ENCODE measurements around the gene GEMIN8.

The GEMIN8 gene

GRCh38 chrX:14029425-14030173 lies at the start of gene GEMIN8:
Gene GEMIN8, minus strand, starts transcription at chrX:14029892. Its CDS starts 8,414 bp downstream, at chrX:14021478.
- Histone ChIP-seq H3K27me3 (ENCODE audit: control insufficient read depth in 1 of 2, insufficient read depth in 2 of 2, low read length in 2 of 2) (peaks cover 0 to 8% of the 10 kb centered on the region in 2 donors), H3K4me3 (ENCODE audit: low read length in 2 of 2) (peak within 1 kb of the TSS; percentile 84 to 86), H3K36me3 (ENCODE audit: control insufficient read depth in 2 of 2, insufficient read depth in 2 of 2, low read length in 2 of 2) (no peaks in the 10 kb centered on the region), H3K9ac (ENCODE audit: low read length in 2 of 2) (peak within 1 kb of the TSS; percentile 79 to 84), H3K4me1 (ENCODE audit: control insufficient read depth, insufficient read depth, low read length) (no peaks in the 10 kb centered on the region), H3K27ac (ENCODE audit: low read length) (peak within 1 kb of the TSS; percentile 67), H3K9me3 (ENCODE audit: control insufficient read depth in 2 of 2, low read length in 2 of 2) (no peaks in the 10 kb centered on the region)

- H3K9ac ChIP-seq (ENCODE audit: low read length in 2 of 2), result no peak overlapping the region
- H3K27ac ChIP-seq (ENCODE audit: low read length), result no peak overlapping the region
- no peak overlapping the region for H3K4me3 ChIP-seq (ENCODE audit: low read length in 2 of 2)
- no peaks in the 10 kb centered on the region for H3K4me1 ChIP-seq (ENCODE audit: control insufficient read depth, insufficient read depth, low read length)
- H3K36me3 ChIP-seq (ENCODE audit: control insufficient read depth in 2 of 2, insufficient read depth in 2 of 2, low read length in 2 of 2), result no peaks in the 10 kb centered on the region
- H3K9me3 ChIP-seq (ENCODE audit: control insufficient read depth in 2 of 2, low read length in 2 of 2), result no peaks in the 10 kb centered on the region
- peaks cover 0 to 3% of the 10 kb centered on the region in 2 donors for H3K27me3 ChIP-seq (ENCODE audit: control insufficient read depth in 1 of 2, insufficient read depth in 2 of 2, low read length in 2 of 2)
Measured at GRCh38 chrX:14076639-14077038, 46.9 kb upstream of the GEMIN8 start.

GRCh38 chrX:14073556-14073955 lies 43.9 kb upstream of the GEMIN8 start:
- Histone ChIP-seq H3K9ac (ENCODE audit: low read length in 2 of 2) (no peak overlapping the region), H3K4me1 (ENCODE audit: control insufficient read depth, insufficient read depth, low read length) (no peaks in the 10 kb centered on the region), H3K36me3 (ENCODE audit: control insufficient read depth in 2 of 2, insufficient read depth in 2 of 2, low read length in 2 of 2) (no peaks in the 10 kb centered on the region), H3K9me3 (ENCODE audit: control insufficient read depth in 2 of 2, low read length in 2 of 2) (no peaks in the 10 kb centered on the region), H3K4me3 (ENCODE audit: low read length in 2 of 2) (no peak overlapping the region), H3K27me3 (ENCODE audit: control insufficient read depth in 1 of 2, insufficient read depth in 2 of 2, low read length in 2 of 2) (no peaks in the 10 kb centered on the region), H3K27ac (ENCODE audit: low read length) (peak overlapping the region; percentile 37)

GRCh38 chrX:14073071-14073470 lies 43.4 kb upstream of the GEMIN8 start:
- Histone ChIP-seq H3K9me3 (ENCODE audit: control insufficient read depth in 2 of 2, low read length in 2 of 2) (no peaks in the 10 kb centered on the region), H3K36me3 (ENCODE audit: control insufficient read depth in 2 of 2, insufficient read depth in 2 of 2, low read length in 2 of 2) (no peaks in the 10 kb centered on the region), H3K4me3 (ENCODE audit: low read length in 2 of 2) (no peak overlapping the region), H3K9ac (ENCODE audit: low read length in 2 of 2) (no peak overlapping the region), H3K27me3 (ENCODE audit: control insufficient read depth in 1 of 2, insufficient read depth in 2 of 2, low read length in 2 of 2) (no peaks in the 10 kb centered on the region), H3K27ac (ENCODE audit: low read length) (no peak overlapping the region), H3K4me1 (ENCODE audit: control insufficient read depth, insufficient read depth, low read length) (no peaks in the 10 kb centered on the region)

- H3K27ac ChIP-seq (ENCODE audit: low read length), result no peak overlapping the region
- H3K4me1 ChIP-seq (ENCODE audit: control insufficient read depth, insufficient read depth, low read length), result no peaks in the 10 kb centered on the region
- no peaks in the 10 kb centered on the region for H3K9me3 ChIP-seq (ENCODE audit: control insufficient read depth in 2 of 2, low read length in 2 of 2)
- H3K27me3 ChIP-seq (ENCODE audit: control insufficient read depth in 1 of 2, insufficient read depth in 2 of 2, low read length in 2 of 2), result peaks cover 0 to 2% of the 10 kb centered on the region in 2 donors
- no peaks in the 10 kb centered on the region for H3K36me3 ChIP-seq (ENCODE audit: control insufficient read depth in 2 of 2, insufficient read depth in 2 of 2, low read length in 2 of 2)
- H3K4me3 ChIP-seq (ENCODE audit: low read length in 2 of 2), result no peak overlapping the region
- no peak overlapping the region for H3K9ac ChIP-seq (ENCODE audit: low read length in 2 of 2)
Measured at GRCh38 chrX:14065800-14066199, 36.1 kb upstream of the GEMIN8 start.

GRCh38 chrX:14064626-14065432 lies 35.1 kb upstream of the GEMIN8 start:
- no peaks in the 10 kb centered on the region for H3K36me3 ChIP-seq (ENCODE audit: control insufficient read depth in 2 of 2, insufficient read depth in 2 of 2, low read length in 2 of 2)
- H3K9ac ChIP-seq (ENCODE audit: low read length in 2 of 2), result no peak overlapping the region
- no peaks in the 10 kb centered on the region for H3K9me3 ChIP-seq (ENCODE audit: control insufficient read depth in 2 of 2, low read length in 2 of 2)
- H3K4me1 ChIP-seq (ENCODE audit: control insufficient read depth, insufficient read depth, low read length), result no peaks in the 10 kb centered on the region
- peaks cover 0 to 2% of the 10 kb centered on the region in 2 donors for H3K27me3 ChIP-seq (ENCODE audit: control insufficient read depth in 1 of 2, insufficient read depth in 2 of 2, low read length in 2 of 2)
- H3K4me3 ChIP-seq (ENCODE audit: low read length in 2 of 2), result no peak overlapping the region
- H3K27ac ChIP-seq (ENCODE audit: low read length), result no peak overlapping the region

- no peak overlapping the region for H3K9ac ChIP-seq (ENCODE audit: low read length in 2 of 2)
- no peaks in the 10 kb centered on the region for H3K9me3 ChIP-seq (ENCODE audit: control insufficient read depth in 2 of 2, low read length in 2 of 2)
- H3K36me3 ChIP-seq (ENCODE audit: control insufficient read depth in 2 of 2, insufficient read depth in 2 of 2, low read length in 2 of 2), result no peaks in the 10 kb centered on the region
- peaks cover 0 to 2% of the 10 kb centered on the region in 2 donors for H3K27me3 ChIP-seq (ENCODE audit: control insufficient read depth in 1 of 2, insufficient read depth in 2 of 2, low read length in 2 of 2)
- no peak overlapping the region for H3K4me3 ChIP-seq (ENCODE audit: low read length in 2 of 2)
- H3K27ac ChIP-seq (ENCODE audit: low read length), result no peak overlapping the region
- no peaks in the 10 kb centered on the region for H3K4me1 ChIP-seq (ENCODE audit: control insufficient read depth, insufficient read depth, low read length)
Measured at GRCh38 chrX:14062524-14062923, 32.8 kb upstream of the GEMIN8 start.

GRCh38 chrX:14056206-14056605 lies 26.5 kb upstream of the GEMIN8 start:
- H3K27me3 ChIP-seq (ENCODE audit: control insufficient read depth in 1 of 2, insufficient read depth in 2 of 2, low read length in 2 of 2), result no peaks in the 10 kb centered on the region
- no peak overlapping the region for H3K4me3 ChIP-seq (ENCODE audit: low read length in 2 of 2)
- H3K27ac ChIP-seq (ENCODE audit: low read length), result no peak overlapping the region
- H3K9me3 ChIP-seq (ENCODE audit: control insufficient read depth in 2 of 2, low read length in 2 of 2), result no peaks in the 10 kb centered on the region
- no peaks in the 10 kb centered on the region for H3K36me3 ChIP-seq (ENCODE audit: control insufficient read depth in 2 of 2, insufficient read depth in 2 of 2, low read length in 2 of 2)
- H3K9ac ChIP-seq (ENCODE audit: low read length in 2 of 2), result no peak overlapping the region
- H3K4me1 ChIP-seq (ENCODE audit: control insufficient read depth, insufficient read depth, low read length), result no peaks in the 10 kb centered on the region

- Histone ChIP-seq H3K4me3 (ENCODE audit: low read length in 2 of 2) (no peak overlapping the region), H3K27me3 (ENCODE audit: control insufficient read depth in 1 of 2, insufficient read depth in 2 of 2, low read length in 2 of 2) (no peaks in the 10 kb centered on the region), H3K4me1 (ENCODE audit: control insufficient read depth, insufficient read depth, low read length) (no peaks in the 10 kb centered on the region), H3K9me3 (ENCODE audit: control insufficient read depth in 2 of 2, low read length in 2 of 2) (no peaks in the 10 kb centered on the region), H3K9ac (ENCODE audit: low read length in 2 of 2) (no peak overlapping the region), H3K36me3 (ENCODE audit: control insufficient read depth in 2 of 2, insufficient read depth in 2 of 2, low read length in 2 of 2) (no peaks in the 10 kb centered on the region), H3K27ac (ENCODE audit: low read length) (no peak overlapping the region)
Measured at GRCh38 chrX:14051416-14051815, 21.7 kb upstream of the GEMIN8 start.

- no peak overlapping the region for H3K9ac ChIP-seq (ENCODE audit: low read length in 2 of 2)
- no peaks in the 10 kb centered on the region for H3K9me3 ChIP-seq (ENCODE audit: control insufficient read depth in 2 of 2, low read length in 2 of 2)
- H3K27me3 ChIP-seq (ENCODE audit: control insufficient read depth in 1 of 2, insufficient read depth in 2 of 2, low read length in 2 of 2), result no peaks in the 10 kb centered on the region
- no peak overlapping the region for H3K4me3 ChIP-seq (ENCODE audit: low read length in 2 of 2)
- no peaks in the 10 kb centered on the region for H3K36me3 ChIP-seq (ENCODE audit: control insufficient read depth in 2 of 2, insufficient read depth in 2 of 2, low read length in 2 of 2)
- H3K4me1 ChIP-seq (ENCODE audit: control insufficient read depth, insufficient read depth, low read length), result no peaks in the 10 kb centered on the region
- no peak overlapping the region for H3K27ac ChIP-seq (ENCODE audit: low read length)
Measured at GRCh38 chrX:14050709-14051108, 21.0 kb upstream of the GEMIN8 start.

GRCh38 chrX:14043209-14043608 lies 13.5 kb upstream of the GEMIN8 start:
- H3K4me1 ChIP-seq (ENCODE audit: control insufficient read depth, insufficient read depth, low read length), result no peaks in the 10 kb centered on the region
- H3K9ac ChIP-seq (ENCODE audit: low read length in 2 of 2), result no peak overlapping the region
- H3K9me3 ChIP-seq (ENCODE audit: control insufficient read depth in 2 of 2, low read length in 2 of 2), result no peaks in the 10 kb centered on the region
- H3K4me3 ChIP-seq (ENCODE audit: low read length in 2 of 2), result no peak overlapping the region
- peaks cover 0 to 6% of the 10 kb centered on the region in 2 donors for H3K27me3 ChIP-seq (ENCODE audit: control insufficient read depth in 1 of 2, insufficient read depth in 2 of 2, low read length in 2 of 2)
- H3K27ac ChIP-seq (ENCODE audit: low read length), result no peak overlapping the region
- H3K36me3 ChIP-seq (ENCODE audit: control insufficient read depth in 2 of 2, insufficient read depth in 2 of 2, low read length in 2 of 2), result no peaks in the 10 kb centered on the region
